Activated naive CD8-positive, alpha-beta T cell (primary cell): Measurements from ENCODE around the gene SYT12.
A peak's percentile ranks its signal among the peaks of the same experiment; 100 is the strongest.

ENCODE experiments used
- H3K27ac Mint-ChIP-seq: one replicate; pipeline ENCODE4 v1.8.0; 2021; ENCODE audit warnings: mixed read lengths
- H3K27me3 Mint-ChIP-seq: one replicate; pipeline ENCODE4 v1.8.0; 2021; ENCODE audit warnings: mixed read lengths
- H3K36me3 Mint-ChIP-seq: one replicate; pipeline ENCODE4 v1.8.0; 2021; ENCODE audit warnings: mixed read lengths
- H3K4me1 Mint-ChIP-seq: one replicate; pipeline ENCODE4 v1.8.0; 2021; ENCODE audit warnings: low read depth, mixed read lengths
- H3K4me3 Mint-ChIP-seq: one replicate; pipeline ENCODE4 v1.8.0; 2021; ENCODE audit warnings: mild to moderate bottlenecking, mixed read lengths
- H3K9me3 Mint-ChIP-seq: one replicate; pipeline ENCODE4 v1.8.0; 2021; ENCODE audit warnings: low read depth, mixed read lengths

SYT12 gene

DNA sequence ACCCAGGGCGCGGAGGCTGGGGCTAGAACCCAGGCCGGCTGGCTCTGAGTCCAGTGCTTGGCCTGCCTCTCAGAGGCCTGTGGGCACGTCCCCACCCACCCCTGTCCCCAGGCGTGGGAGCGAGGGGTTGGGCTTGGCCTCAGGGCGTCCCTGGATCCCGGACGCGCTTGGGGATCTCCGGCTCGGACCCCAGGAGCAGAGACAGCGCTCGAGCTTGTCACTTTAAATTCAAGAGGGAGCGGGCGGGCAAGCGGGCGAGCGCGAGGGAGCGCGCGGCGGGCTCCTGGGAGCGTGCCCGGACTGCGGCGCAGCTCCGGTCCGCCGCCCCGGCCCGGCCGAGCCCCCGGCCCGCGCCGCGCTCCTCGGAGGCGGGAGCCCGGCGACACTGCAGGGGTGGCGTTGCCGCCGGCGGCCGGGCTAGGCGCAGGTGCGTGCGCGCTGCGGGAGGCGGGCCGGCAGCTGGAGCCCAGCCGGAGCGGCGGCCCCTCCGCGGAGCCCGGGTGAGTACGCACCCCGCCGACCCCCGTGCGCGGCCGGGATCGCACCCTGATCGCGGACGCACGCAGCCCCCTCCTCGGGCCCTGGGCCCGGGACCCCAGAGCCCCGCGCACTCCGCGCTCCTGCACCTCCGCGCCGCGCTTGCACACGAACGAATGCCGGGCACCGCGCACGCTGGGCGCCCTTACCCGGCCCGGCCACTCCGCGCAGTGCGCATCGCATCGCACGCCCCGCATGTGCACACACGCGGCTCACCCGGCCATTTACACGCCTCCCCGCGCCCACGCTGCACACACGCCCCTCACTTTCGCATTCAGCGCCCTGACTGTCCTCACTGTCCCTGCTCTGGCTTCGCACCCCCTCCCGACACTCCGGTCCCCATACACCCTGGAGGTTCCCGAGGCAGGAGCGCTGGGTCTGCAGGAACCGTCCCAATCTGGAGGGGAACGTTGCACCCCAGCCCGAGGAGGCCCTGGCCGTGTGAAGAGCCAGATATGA lies at the start of gene SYT12:
SYT12 (plus strand) TSS at position 174 of the 996 bp plus-strand sequence. CDS start 7,011 bp downstream, outside the sequence.
- H3K27ac Mint-ChIP-seq = no peak within 1 kb of the TSS
- H3K4me1 Mint-ChIP-seq = peaks cover 23% of the 10 kb centered on the region
- peaks cover 3% of the 10 kb centered on the region for H3K9me3 Mint-ChIP-seq
- H3K4me3 Mint-ChIP-seq = peak within 1 kb of the TSS; percentile 86
- peaks cover 18% of the 10 kb centered on the region for H3K27me3 Mint-ChIP-seq
- no peaks in the 10 kb centered on the region for H3K36me3 Mint-ChIP-seq

- Mint-ChIP-seq H3K4me1 (peaks cover 7% of the 10 kb centered on the region), H3K36me3 (no peaks in the 10 kb centered on the region), H3K27ac (no peak overlapping the region), H3K9me3 (no peaks in the 10 kb centered on the region), H3K4me3 (no peak overlapping the region), H3K27me3 (peaks cover 8% of the 10 kb centered on the region)
Observed at GRCh38 chr11:66973956-66974580, 48.9 kb upstream of the SYT12 start.

DNA sequence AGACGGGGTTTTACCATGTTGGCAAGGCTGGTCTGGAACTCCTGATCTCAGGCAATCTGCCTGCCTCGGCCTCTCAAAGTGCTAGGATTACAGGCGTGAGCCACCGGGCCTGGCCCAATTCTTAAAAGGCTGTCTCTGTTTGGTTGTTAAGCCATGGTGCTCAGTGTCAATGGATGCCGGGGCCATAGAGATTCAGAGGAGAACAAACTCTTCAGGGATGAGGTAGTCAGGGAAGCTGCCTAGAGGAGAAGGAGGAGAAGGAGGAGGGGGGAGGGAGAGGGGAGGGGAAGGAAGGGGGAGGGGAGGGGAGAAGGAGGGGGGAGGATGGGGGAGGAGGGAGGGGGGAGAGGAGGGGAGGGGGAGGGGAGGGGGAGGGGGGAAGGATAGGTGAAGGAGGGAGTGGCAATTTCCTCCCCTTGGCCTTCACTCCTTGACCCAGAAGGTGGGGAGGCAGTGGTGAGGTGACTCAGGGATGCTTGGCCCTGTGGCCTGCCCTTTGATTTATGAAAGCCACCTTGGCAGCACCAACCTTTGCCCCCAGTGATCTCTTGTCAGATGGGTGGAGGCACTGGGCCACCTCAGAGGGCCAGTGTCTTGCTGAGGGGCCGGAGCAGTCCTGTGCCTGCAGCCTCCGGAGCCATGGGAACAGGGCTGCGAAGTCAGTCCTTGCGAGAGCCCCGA lies 48.1 kb upstream of the SYT12 start, which contains the start of gene C11orf86:
C11orf86 (plus strand) TSS at position 581 of the 681 bp plus-strand sequence; CDS start at position 640, 59 bp downstream.
- Mint-ChIP-seq H3K27ac (no peak within 1 kb of the TSS), H3K27me3 (peaks cover 8% of the 10 kb centered on the region), H3K36me3 (peaks cover 3% of the 10 kb centered on the region), H3K9me3 (no peaks in the 10 kb centered on the region), H3K4me1 (peaks cover 7% of the 10 kb centered on the region), H3K4me3 (no peak within 1 kb of the TSS)

- no peak overlapping the region for H3K4me3 Mint-ChIP-seq
- peaks cover 6% of the 10 kb centered on the region for H3K4me1 Mint-ChIP-seq
- peaks cover 8% of the 10 kb centered on the region for H3K27me3 Mint-ChIP-seq
- H3K27ac Mint-ChIP-seq = no peak overlapping the region
- H3K36me3 Mint-ChIP-seq = peaks cover 3% of the 10 kb centered on the region
- H3K9me3 Mint-ChIP-seq = no peaks in the 10 kb centered on the region
Observed at GRCh38 chr11:66975405-66976027, 47.4 kb upstream of the SYT12 start.

- Mint-ChIP-seq H3K9me3 (no peaks in the 10 kb centered on the region), H3K4me1 (peaks cover under 1% of the 10 kb centered on the region), H3K4me3 (no peak overlapping the region), H3K27ac (no peak overlapping the region), H3K27me3 (peaks cover 6% of the 10 kb centered on the region), H3K36me3 (peaks cover 3% of the 10 kb centered on the region)
Observed at GRCh38 chr11:66976028-66976467, 46.9 kb upstream of the SYT12 start.

DNA sequence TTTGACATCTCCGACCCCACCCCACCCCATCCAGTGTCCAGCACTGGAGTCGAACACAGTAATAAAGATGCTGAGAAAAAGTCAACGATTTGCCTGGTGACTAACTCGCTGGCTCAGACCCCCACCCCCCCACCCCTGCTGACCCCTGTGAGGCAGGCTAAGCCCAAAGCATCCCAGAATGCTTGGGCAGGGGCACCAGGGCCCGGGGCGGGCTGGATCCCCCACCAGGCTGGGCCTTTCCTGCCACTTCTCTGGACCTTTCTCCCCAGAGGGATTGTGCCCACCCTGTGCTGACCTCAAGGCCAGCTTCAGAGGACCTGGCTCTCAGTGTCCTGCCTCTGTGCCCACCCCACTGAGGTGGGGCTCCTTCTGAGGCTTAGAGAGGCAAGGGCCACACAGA lies 46.0 kb upstream of the SYT12 start:
- Mint-ChIP-seq H3K4me1 (peaks cover 3% of the 10 kb centered on the region), H3K27me3 (peaks cover 6% of the 10 kb centered on the region), H3K4me3 (no peak overlapping the region), H3K36me3 (peaks cover 3% of the 10 kb centered on the region), H3K9me3 (no peaks in the 10 kb centered on the region), H3K27ac (no peak overlapping the region)

- Mint-ChIP-seq H3K4me1 (peaks cover 11% of the 10 kb centered on the region), H3K27me3 (peaks cover 7% of the 10 kb centered on the region), H3K4me3 (no peak overlapping the region), H3K9me3 (no peaks in the 10 kb centered on the region), H3K27ac (no peak overlapping the region), H3K36me3 (peaks cover 3% of the 10 kb centered on the region)
Observed at GRCh38 chr11:66978229-66978628, 44.7 kb upstream of the SYT12 start.

GRCh38 chr11:66978717-66979116 lies 44.2 kb upstream of the SYT12 start:
- Mint-ChIP-seq H3K27ac (no peak overlapping the region), H3K9me3 (no peaks in the 10 kb centered on the region), H3K4me3 (no peak overlapping the region), H3K36me3 (peaks cover 3% of the 10 kb centered on the region), H3K27me3 (peaks cover 7% of the 10 kb centered on the region), H3K4me1 (peaks cover 11% of the 10 kb centered on the region)

- H3K4me3 Mint-ChIP-seq = no peak overlapping the region
- peaks cover 7% of the 10 kb centered on the region for H3K27me3 Mint-ChIP-seq
- no peaks in the 10 kb centered on the region for H3K9me3 Mint-ChIP-seq
- peaks cover 11% of the 10 kb centered on the region for H3K4me1 Mint-ChIP-seq
- peaks cover 3% of the 10 kb centered on the region for H3K36me3 Mint-ChIP-seq
- no peak overlapping the region for H3K27ac Mint-ChIP-seq
Observed at GRCh38 chr11:66979336-66979980, 43.5 kb upstream of the SYT12 start.

- Mint-ChIP-seq H3K9me3 (no peaks in the 10 kb centered on the region), H3K4me1 (peaks cover 11% of the 10 kb centered on the region), H3K27me3 (peaks cover 4% of the 10 kb centered on the region), H3K27ac (no peak overlapping the region), H3K36me3 (peaks cover 5% of the 10 kb centered on the region), H3K4me3 (no peak overlapping the region)
Observed at GRCh38 chr11:66981976-66982578, 40.9 kb upstream of the SYT12 start.

- H3K36me3 Mint-ChIP-seq = peaks cover 5% of the 10 kb centered on the region
- no peak overlapping the region for H3K27ac Mint-ChIP-seq
- H3K9me3 Mint-ChIP-seq = no peaks in the 10 kb centered on the region
- peaks cover 13% of the 10 kb centered on the region for H3K4me1 Mint-ChIP-seq
- peaks cover 3% of the 10 kb centered on the region for H3K27me3 Mint-ChIP-seq
- H3K4me3 Mint-ChIP-seq = no peak overlapping the region
Observed at GRCh38 chr11:66983275-66983924, 39.5 kb upstream of the SYT12 start.

GRCh38 chr11:66985508-66986177 lies 37.3 kb upstream of the SYT12 start:
- no peaks in the 10 kb centered on the region for H3K9me3 Mint-ChIP-seq

DNA sequence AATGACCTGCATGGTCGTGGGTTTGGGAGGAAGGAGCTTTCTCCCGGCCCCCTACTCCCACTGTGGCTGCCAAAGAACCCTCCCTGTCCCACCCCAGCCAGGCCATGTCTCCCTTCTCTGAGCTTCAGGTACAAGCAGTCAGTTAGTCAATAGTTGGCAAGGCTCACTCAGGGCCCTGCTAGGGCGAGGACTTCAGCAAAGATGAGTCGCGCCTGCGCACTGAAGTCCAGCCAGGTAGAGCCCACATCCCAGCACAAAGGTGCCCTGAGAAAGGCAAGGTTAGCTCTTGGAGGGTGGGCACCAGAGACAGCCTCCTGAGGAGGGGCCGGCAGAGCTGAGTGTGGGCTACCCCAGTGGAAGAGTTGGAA lies 36.8 kb upstream of the SYT12 start:
- H3K27me3 Mint-ChIP-seq = peaks cover 4% of the 10 kb centered on the region
- no peak overlapping the region for H3K27ac Mint-ChIP-seq
- peaks cover 13% of the 10 kb centered on the region for H3K4me1 Mint-ChIP-seq
- H3K36me3 Mint-ChIP-seq = peaks cover 2% of the 10 kb centered on the region
- H3K4me3 Mint-ChIP-seq = no peak overlapping the region
- H3K9me3 Mint-ChIP-seq = no peaks in the 10 kb centered on the region

More at GRCh38 chr11:66985508-66986177, 37.3 kb upstream of the SYT12 start:
- peaks cover 4% of the 10 kb centered on the region for H3K27me3 Mint-ChIP-seq
- no peak overlapping the region for H3K27ac Mint-ChIP-seq
- H3K36me3 Mint-ChIP-seq = peaks cover 2% of the 10 kb centered on the region
- H3K4me3 Mint-ChIP-seq = no peak overlapping the region
- H3K4me1 Mint-ChIP-seq = peaks cover 13% of the 10 kb centered on the region
